Measurements from ENCODE around the gene PPM1A. TPM values are rescaled to one million over a fixed set of nuclear protein-coding genes. Genes with fewer than 3 reads are reported as not detected.

PPM1A gene
- total and polyA plus RNA-seq, 8 donors, result 49.4 to 60.2 (median 54.9) TPM

- Histone ChIP-seq H3K27me3 (no peaks in the 10 kb centered on the region), H3K4me1 (peaks cover 18 to 56% of the 10 kb centered on the region in 2 donors), H3K9me3 (no peaks in the 10 kb centered on the region), H3K36me3 (no peaks in the 10 kb centered on the region), H3K4me3 (no peak overlapping the region), H3K27ac (no peak overlapping the region)
- intact Hi-C loops (cut with DNase I), result no loop called here
- TF ChIP-seq CTCF (IDR thresholded peaks at IDR 0.05), result no peak
- ATAC-seq, result no peak
- no peak for DNase-seq
Measured at GRCh38 chr14:60252630-60253029, 3.6 kb downstream of the PPM1A start.

DNA sequence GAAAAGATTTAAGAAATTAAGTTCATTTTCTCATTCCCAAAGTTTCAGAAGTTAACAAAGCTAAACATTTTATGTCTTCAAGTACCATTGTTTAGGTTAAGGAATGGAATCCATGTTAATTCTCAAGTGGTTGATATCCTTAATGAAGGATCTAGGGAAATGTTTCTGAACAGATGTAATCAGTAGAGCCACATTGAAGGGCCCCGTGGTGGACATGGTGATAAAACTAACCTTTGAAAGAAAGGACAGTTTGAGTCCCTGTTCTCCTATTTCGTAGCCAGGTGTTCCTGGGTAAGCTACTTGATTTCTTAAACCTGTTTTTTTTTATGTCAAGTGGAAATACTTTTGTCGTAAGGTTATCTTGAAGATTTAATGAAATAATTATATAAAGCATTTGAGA, 4.6 kb downstream of the PPM1A start:
- ATAC-seq (no peak), DNase-seq (no peak)
- Histone ChIP-seq H3K27ac (no peak overlapping the region), H3K4me1 (peaks cover 18 to 56% of the 10 kb centered on the region in 2 donors), H3K36me3 (no peaks in the 10 kb centered on the region), H3K9me3 (no peaks in the 10 kb centered on the region), H3K4me3 (no peak overlapping the region), H3K27me3 (no peaks in the 10 kb centered on the region)
- intact Hi-C loops (cut with DNase I), result no loop called here
- no peak for TF ChIP-seq CTCF (IDR thresholded peaks at IDR 0.05)

GRCh38 chr14:60254176-60254575, 5.2 kb downstream of the PPM1A start:
- Histone ChIP-seq H3K36me3 (no peaks in the 10 kb centered on the region), H3K27me3 (no peaks in the 10 kb centered on the region), H3K27ac (no peak overlapping the region), H3K4me3 (no peak overlapping the region), H3K9me3 (no peaks in the 10 kb centered on the region), H3K4me1 (peaks cover 18 to 56% of the 10 kb centered on the region in 2 donors)
- TF ChIP-seq CTCF (IDR thresholded peaks at IDR 0.05), result no peak
- no peak for DNase-seq
- intact Hi-C loops (cut with DNase I), result no loop called here
- no peak for ATAC-seq

- Histone ChIP-seq H3K36me3 (no peaks in the 10 kb centered on the region), H3K4me3 (no peak overlapping the region), H3K9me3 (no peaks in the 10 kb centered on the region), H3K27me3 (no peaks in the 10 kb centered on the region), H3K4me1 (peaks cover 0 to 34% of the 10 kb centered on the region in 2 donors), H3K27ac (no peak overlapping the region)
- intact Hi-C loops (cut with DNase I), result no loop called here
- DNase-seq (no peak), ATAC-seq (no peak)
- no peak for TF ChIP-seq CTCF (IDR thresholded peaks at IDR 0.05)
Measured at GRCh38 chr14:60257865-60258264, 8.8 kb downstream of the PPM1A start.

GRCh38 chr14:60265163-60265562, 16.1 kb downstream of the PPM1A start:
- Histone ChIP-seq H3K4me3 (no peak overlapping the region), H3K27me3 (no peaks in the 10 kb centered on the region), H3K27ac (no peak overlapping the region), H3K36me3 (no peaks in the 10 kb centered on the region), H3K9me3 (peaks cover 0 to 10% of the 10 kb centered on the region in 2 donors), H3K4me1 (peaks cover 0 to 7% of the 10 kb centered on the region in 2 donors)
- ATAC-seq (no peak), DNase-seq (no peak)
- intact Hi-C loops (cut with DNase I), result no loop called here
- TF ChIP-seq CTCF (IDR thresholded peaks at IDR 0.05), result no peak

Data from left lung (tissue), 10 donors.